Iris pigment epithelial cell (primary cell): Measurements from ENCODE around the gene PEX16.

Source experiments
- DNase-seq: peaks from one replicate; pipeline ENCODE4 v3.0.0-alpha.2; 2011; ENCODE audit warnings: low read depth

PEX16 gene

DNA sequence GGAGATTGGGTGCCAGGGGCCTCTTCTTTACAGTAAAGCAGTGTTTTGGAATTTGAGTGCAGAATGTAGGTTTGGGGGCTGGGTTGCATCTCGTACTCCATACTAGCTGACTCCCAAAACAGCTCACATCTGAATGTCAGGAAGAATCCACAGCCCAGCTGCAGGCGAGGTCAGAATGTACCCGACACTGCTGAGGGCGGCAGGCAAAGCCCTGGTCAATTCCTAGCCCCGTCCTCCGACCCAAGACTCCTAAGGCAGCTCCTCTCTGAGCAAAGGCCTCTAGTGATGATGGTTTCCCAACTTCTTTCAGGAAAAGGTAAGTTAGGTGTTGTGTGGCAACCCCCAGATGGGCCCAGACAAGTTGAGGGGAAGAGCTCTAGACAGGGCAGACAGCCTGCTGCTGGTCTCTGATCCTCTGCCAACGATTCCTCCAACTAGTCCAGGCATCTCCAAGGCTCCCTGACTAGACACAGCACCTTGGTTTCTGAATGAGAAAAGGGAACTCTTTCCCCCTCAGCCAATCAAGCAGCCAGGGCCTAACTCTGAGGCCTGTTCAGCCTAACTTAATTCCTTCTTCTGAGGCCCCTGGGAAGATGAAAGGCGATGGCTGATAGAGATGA lies 13.4 kb upstream of the PEX16 start:
- no peak for DNase-seq

DNA sequence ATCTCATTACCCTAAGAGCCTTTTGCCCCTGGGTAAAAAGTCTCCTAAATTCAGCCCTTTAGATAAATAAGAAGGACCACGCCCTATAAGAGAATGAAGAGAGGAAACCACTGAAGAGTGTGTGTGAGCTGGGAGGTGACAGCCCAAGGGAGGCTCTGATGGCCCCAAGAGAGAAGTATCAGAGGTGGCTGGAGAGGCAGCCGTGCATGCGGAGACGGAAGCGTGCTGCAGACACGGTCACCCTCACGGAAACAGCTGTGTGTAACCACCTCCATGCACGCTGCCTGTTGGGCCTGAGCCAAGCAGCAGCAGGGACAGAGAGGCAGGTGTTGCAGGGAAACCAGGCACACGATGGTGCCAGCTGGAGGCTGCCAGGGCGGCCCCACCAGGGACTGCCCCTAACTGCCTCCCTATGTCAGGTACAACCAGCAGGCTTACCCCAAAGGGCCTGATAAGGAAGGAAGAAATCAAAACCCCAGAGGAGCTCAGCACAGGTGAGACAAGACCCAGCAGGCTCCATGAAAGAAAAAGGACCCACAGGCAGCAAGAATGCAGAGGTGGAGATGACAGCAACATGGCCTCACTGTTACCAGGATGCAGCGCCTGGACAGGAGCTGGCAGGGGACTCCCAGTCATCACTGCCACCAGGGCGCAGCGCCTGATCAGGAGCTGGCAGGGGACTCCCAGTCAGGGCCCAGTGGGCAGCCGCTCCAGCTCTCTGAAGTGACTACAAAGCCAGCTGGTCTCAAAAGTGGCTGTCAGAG lies 12.5 kb upstream of the PEX16 start:
- no peak for DNase-seq

DNA sequence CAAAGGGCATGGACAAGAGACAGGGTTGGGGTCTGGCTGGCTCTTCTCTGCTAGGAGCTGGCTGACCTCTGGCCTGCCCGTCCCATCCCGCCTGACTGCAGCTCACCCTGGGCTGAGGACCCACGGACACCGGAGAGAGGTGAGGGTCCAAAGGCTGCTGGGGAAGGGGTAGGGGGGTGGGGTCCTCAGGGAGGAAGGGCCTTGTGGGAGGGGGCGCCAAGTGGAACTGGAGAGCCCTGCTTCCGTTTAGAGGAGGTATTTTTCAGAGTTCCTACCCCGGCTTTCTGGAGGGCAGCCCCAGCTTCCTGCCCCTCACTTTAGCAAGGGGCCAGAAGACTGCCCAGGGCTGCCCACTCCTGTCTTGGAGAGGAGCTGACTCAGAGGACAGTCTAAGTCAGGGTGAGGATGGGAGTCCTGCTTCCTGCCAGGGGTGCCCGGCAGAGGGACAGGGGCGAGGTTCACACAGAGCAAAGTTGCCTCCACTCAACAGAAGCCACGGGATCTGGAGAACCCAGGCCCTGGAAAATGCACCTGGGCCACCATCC lies 11.9 kb upstream of the PEX16 start:
- no peak for DNase-seq

DNA sequence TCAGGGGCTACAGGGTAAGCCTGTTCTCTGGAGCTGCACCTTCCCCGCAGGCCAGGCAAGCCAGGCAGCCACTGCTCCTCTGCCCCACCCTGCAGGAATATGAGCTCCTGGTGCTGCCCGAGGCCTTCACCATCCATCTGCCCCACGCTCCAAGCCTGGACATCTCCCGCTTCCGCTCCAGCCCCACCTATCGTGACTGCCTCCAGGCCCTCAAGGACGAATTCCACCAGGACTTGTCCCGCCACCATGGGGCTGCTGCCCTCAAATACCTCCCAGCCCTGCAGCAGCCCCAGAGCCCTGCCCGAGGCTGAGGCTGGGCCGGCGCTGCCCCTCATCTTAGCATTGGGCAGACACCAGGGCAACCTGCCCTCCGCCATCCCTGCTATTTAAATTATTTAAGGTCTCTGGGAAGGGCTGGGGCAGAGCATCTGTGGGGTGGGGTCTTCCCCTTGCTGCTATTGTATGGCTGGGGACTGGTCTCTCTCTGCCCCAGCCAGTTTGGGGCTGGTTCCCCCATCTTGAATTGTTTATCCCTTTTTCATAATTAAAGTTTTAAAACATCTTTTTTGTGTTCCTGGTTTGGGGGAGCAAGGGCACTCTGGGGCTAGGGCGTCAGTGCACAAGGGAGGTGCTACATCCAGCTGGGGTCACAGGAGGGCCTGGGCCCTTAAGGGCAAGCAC lies 11.0 kb upstream of the PEX16 start:
- no peak for DNase-seq

DNA sequence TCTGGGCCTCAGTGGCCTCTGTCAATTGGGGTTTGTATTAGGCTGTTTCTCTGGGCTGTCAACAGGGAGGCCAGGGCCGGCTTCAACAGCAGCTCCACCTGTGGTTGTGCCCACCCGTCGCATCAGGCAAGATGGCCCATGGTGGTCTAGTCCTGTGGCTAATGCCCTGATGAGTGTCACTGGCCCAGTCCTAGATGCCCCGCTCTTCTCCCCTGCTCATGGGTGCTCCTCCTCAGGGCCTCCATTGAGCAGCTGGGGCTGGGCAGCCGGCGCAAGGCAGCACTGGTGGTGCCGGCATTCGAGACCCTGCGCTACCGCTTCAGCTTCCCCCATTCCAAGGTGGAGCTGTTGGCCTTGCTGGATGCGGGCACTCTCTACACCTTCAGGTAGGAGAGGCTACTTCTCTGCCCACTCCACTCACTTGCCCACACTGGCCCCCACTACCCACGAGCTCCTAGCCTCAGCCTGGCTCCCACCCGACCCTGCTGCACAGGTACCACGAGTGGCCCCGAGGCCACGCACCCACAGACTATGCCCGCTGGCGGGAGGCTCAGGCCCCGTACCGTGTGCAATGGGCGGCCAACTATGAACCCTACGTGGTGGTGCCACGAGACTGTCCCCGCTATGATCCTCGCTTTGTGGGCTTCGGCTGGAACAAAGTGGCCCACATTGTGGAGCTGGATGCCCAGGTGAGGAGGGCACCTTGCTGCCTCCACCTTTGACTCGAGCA lies 10.2 kb upstream of the PEX16 start:
- no peak for DNase-seq

DNA sequence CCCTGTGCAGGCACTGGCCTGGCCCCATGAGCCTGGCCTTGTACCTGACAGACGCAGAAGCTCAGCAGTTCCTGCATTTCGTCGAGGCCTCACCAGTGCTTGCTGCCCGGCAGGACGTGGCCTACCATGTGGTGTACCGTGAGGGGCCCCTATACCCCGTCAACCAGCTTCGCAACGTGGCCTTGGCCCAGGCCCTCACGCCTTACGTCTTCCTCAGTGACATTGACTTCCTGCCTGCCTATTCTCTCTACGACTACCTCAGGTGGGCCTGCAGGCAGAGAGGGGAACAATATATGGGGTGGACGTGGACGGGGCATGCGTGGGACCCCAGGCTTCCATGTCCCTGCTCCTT lies 9.6 kb upstream of the PEX16 start:
- DNase-seq, result no peak

DNA sequence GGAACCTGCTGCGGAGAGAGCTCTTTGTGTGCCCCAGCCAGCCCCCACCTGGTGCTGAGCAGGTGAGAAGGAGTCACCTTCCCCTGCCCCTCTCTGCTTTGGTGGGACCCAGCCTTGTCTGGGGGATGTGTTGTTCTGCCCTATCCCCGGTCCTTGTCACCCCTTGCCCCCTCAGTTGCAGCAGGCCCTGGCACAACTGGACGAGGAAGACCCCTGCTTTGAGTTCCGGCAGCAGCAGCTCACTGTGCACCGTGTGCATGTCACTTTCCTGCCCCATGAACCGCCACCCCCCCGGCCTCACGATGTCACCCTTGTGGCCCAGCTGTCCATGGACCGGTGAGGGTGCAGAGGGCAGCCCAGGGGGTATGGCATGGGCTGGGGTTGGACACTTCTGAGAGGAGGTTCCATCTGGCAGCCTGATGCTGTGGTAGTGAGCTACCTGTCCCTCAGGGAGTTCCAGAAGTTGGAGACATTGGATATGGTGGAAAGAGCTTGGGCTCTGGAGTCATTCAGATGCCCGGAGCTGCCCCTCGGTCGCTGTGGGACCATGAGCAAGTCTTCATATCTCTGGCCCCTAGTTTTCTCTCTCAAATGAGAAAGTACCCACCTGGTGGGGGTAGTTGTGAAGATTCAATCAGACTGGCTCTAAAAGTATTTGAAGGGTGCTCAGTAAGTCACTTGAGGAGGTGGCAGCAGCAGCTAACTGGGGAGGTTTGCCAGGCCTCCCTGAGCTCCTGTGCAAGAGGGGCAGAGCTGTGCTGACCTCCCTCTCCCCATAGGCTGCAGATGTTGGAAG lies 9.1 kb upstream of the PEX16 start:
- no peak for DNase-seq

DNA sequence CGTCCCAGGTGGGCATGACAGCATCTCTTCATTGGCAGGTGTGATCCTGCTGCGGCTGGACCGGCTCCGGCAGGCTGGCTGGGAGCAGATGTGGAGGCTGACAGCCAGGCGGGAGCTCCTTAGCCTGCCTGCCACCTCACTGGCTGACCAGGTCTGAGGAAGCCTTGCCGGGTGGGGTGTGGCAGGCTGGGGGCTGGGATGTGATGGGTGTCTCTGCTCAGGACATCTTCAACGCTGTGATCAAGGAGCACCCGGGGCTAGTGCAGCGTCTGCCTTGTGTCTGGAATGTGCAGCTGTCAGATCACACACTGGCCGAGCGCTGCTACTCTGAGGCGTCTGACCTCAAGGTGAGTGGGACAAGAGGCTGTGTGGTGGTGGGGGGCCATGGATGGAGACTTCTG lies 8.3 kb upstream of the PEX16 start:
- DNase-seq, result no peak

DNA sequence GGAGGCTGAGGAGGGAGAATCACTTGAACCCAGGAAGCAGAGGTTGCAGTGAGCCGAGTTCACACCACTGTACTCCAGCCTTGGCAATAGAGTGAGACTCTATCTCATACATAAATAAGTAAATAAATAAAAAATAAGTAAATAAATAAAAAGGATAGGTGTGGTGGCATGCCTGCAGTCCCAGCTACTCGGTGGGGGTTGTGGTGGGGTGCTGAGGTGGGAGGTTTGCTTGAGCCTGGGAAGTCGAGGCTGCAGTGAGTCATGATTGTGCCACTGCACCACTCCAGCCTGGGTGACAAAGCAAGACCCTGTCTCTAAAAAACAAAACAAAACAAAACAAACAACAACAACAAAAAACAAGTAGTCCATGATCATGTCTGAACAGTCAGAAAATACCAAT lies 7.9 kb upstream of the PEX16 start:
- no peak for DNase-seq

DNA sequence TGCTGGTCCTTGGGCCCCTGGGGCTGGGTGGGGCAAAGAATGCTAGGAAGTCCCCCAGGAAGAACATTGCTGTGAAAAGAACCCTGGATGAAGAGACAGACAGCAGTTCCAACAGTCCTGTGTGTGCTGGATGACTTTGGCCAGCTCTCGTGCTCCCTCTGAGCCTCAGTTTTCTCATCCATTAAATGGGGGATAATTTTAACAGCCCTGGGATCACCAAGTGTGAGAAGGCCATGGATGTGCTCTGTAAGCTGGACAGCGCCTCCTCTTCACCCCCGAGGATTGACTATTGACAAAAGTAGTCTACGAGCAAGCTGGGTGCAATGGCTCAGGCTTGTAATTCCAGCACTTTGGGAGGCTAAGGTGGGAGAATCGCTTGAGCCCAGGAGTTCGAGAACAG lies 7.2 kb upstream of the PEX16 start:
- DNase-seq, result no peak

DNA sequence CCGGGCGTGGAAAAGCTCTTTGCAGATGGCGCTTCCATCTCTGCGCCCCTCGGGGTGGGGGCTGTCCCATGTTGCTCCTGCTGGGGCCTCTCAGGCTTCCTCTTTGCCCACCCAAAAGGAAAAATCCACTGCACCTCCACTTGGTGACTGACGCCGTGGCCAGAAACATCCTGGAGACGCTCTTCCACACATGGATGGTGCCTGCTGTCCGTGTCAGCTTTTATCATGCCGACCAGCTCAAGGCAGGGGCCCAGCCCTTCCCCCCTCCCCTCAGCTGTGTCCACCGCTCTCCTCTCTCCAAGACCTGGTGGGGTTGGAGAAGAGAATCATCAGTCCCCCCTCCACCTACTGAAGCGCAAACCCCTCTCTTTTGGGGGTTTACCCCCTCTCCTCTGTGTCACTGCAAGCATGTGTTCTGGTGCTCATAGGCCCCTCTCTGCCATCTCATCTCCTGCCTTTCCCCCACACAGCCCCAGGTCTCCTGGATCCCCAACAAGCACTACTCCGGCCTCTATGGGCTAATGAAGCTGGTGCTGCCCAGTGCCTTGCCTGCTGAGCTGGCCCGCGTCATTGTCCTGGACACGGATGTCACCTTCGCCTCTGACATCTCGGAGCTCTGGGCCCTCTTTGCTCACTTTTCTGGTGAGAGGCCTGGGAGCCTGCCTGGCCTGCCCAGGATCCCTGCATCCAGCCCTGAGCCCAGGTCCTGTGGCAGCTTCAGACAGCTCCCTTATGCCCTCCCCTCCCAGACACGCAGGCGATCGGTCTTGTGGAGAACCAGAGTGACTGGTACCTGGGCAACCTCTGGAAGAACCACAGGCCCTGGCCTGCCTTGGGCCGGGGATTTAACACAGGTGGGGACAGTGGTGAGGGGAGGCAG lies 6.6 kb upstream of the PEX16 start:
- no peak for DNase-seq

DNA sequence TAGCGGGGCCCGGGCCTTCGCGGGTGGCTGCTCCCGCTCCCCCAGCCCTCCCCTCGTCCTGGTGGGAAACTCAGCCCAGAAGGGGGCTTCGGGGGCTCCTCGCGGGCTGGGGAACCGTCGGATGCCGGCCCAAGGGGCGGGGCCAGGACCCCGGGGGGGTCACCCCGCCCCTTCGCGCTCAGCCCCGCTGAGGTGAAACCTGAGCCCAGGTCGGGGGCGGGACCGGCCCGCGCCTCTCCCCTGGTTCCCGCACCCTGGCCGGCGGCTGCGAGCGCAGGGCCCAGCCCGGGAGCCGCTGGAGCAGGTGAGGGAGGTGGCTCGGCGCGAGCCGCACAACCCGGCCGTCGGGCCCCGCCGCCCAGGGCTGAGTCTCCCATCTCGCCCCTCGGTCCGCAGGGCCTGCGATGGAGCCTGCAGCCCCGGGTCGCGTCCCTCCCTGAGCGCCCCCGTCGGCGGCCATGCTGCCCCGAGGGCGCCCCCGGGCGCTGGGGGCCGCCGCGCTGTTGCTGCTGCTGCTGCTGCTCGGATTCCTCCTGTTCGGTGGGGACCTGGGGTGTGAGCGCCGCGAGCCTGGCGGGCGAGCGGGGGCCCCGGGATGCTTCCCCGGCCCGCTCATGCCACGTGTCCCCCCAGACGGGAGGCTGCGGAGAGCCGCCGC lies 4.9 kb upstream of the PEX16 start, which contains the start of gene LARGE2:
TSS of gene LARGE2 (plus strand) at position 232 of the 658 bp plus-strand sequence. CDS start at position 459, 227 bp downstream.
- DNase-seq, result no peak

DNA sequence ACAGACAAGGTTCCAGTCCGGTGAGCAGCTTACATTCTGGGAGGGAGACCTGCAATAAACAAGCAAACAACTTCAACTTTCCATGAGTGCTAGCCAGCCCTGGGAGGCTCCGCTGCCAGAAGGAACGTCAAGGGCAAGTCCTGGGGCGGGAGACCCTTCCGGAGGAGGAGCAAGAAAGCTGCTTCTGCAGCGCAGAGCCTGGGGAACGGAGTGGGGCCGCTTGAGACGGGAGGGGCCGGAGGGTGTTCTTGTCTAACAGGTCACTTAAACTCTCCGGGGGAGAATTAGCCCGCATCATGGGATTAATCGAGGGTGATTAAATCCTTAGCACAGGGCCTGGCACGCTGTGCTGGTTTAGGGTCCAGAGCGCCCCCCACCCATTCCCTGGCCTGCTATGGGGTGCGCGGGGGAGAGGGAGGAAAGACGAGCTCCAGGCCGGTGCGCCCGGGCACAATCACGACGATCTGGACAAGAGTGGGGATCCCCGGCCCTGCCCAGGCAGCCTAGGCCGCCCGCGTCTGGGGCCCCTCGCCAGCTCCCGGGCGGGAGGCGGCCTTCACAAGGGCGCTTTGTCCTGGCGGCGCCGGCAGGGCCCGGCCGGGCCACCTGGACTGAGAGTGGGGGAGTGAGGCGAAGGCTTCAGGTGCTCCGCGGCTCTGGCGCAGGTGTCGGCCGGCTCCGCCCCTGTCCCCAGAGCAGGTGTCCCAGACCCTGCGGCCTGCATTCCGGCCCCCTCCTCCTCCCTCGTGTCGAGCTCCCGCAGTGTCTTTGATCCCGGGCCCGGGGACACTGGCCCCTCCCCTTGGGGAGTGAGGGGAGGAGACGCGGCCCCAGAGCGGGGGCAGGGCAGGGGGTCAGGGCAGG lies 4.1 kb upstream of the PEX16 start:
- DNase-seq, result no peak

DNA sequence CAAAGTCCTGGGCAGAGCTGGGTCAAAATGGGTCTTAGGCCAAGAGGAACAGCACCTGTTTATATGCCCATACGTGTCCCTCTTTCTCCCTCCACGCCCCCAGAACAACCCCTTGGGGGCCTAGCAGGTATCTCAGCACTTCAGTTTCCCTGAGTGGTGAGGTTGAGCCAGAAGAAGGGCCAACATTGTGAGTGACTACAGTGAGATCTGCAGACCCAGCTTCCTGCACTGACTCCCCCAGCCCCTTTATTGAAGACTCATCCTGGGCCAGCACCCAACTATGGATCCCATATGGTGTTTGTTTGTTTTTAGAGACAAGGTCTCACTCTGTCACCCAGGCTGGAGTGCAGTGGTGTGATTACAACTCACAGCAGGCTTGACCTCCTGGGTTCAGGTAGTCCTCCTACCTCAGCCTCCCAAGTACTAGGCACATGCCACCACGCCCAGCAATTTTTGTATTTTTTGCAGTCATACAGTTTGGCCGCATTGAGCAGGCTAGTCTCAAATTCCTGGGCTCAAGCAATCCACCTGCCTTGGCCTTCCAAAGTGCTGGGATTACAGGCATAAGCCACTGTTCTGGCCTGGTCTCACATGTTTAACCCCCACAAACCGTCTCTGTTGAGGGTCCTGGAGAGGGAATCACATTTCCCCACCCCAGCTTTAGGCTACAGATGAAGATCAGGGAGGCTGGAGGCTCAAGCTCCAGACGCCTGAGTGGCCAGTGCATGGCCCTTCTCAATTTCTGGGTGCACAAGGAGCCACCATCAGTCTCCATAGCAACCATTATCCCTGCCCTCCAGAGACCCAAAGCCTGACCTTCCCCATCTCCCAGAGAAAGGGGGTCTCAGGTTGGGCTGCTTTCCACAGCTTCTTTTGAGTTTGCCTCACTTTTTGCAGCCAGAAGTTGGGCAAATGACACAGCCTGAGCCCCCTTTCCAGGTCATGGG lies 3.1 kb upstream of the PEX16 start:
- DNase-seq, result no peak

DNA sequence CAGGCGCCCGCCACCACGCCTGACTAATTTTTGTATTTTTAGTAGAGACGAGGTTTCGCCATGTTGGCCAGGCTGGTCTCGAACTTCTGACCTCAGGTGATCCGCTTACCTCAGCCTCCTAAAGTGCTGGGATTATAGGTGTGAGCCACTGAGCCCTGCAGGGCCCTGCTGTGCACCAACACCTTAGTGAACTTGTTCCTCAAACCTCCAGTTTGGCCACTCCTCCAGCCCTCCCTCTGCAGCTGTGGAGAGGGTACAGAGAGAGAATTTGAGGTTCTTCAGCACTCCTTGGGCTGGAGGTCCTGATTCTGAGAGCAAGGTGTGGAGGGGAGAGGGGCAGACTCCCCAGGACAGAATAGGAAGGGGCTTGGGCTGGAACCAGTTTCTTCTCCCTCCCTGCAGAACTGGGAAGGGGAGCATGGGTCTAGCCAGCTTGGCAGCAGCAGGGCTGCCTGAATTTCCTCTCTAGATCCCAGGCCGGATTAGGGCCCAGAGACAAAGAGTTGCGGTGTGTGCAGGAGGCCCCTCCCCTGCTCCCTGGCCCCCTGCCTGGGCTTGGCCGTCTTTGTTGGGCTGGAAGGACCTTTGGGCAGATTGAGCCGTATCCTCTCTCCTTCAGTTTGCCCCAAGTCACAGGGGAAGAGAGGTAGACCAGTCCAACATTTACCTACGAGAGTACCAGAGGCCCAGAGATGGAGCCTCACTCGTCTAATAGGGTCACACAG lies 2.3 kb upstream of the PEX16 start:
- DNase-seq, result no peak

DNA sequence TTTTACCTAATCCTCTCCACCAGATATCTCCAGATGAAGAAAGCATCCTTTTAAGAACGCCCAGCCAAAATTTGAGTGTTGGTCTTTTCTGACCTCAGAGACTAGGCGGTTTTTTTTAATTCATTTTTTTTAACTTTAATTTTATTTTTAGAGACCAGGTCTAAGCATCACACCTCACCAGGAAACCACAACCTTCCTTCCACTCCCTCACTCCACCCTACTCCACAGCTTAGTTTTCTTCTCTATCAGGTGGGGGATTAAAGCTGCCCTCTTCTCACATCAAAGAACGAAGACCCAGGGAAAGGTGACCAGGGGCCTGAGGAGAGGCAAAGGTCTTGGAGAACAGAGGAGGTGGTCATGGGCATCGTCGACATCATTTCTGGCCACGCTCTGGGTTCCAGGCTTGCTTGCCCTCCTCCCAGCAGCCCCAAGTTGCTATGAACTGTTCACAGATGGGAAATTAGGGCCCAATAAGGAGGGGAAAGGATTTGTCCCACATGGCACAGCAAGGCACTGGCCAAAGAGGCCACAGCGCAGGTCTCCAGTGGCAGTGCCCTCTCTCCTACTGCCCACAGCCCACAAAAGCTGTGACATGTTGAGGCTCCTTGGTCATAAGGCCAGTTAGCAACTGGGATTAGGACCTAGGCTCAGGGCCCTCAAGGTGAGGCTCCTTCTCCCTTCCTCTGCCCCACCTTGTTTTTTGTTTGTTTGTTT lies 1.4 kb upstream of the PEX16 start:
- DNase-seq, result no peak
